Fibroblast of the conjunctiva (primary cell): ENCODE results near the gene CD28.
"Not testable (repeated sequence)": the region's sequence is repeated elsewhere in the genome, so short reads cannot be mapped to it uniquely, and the experiment has no call there.

Experiments used
- DNase-seq: peaks from one replicate; pipeline ENCODE4 v3.0.0-alpha.2; 2010; ENCODE audit warnings: low read depth

Gene CD28

GRCh38 chr2:203784710-203785270 is 78.4 kb downstream of the CD28 start:
- DNase-seq = not testable (repeated sequence)

- DNase-seq = not testable (repeated sequence)
Measured at GRCh38 chr2:203785391-203786110, 79.1 kb downstream of the CD28 start.

- DNase-seq = peak; percentile 79
Measured at GRCh38 chr2:203786549-203787351, 80.3 kb downstream of the CD28 start.

GRCh38 chr2:203787979-203788378 is 81.5 kb downstream of the CD28 start:
- DNase-seq = no peak
